Fibroblast of the aortic adventitia (primary cell): ENCODE results near the gene TMEM221. TPM values are rescaled to one million over a fixed set of nuclear protein-coding genes. Genes with fewer than 3 reads are reported as not detected.

ENCODE experiments used
- DNase-seq: peaks from one replicate; pipeline ENCODE4 v3.0.0-alpha.2; 2010; ENCODE audit warnings: low read depth
- H3K4me3 ChIP-seq: 2 replicates; pipeline ENCODE4 v1.5.1; 2011; ENCODE audit warnings: low read depth, mild to moderate bottlenecking, control low read depth, low read length, moderate library complexity
- total RNA-seq: library from RNA; depleted of rRNA; stranded (reverse); fragments of >200 nt; gene quantifications from 2 replicates; pipeline ENCODE4 v1.2.3, GENCODE V29; 2012; ENCODE audit warnings: low replicate concordance
- TF ChIP-seq, protein P1 (sequence below): IDR thresholded peaks from 2 replicates; pipeline ENCODE4 v1.5.1; 2011; ENCODE audit warnings: mild to moderate bottlenecking, low read length, control low read depth, inconsistent platforms; ENCODE audit not compliant: insufficient read depth

Gene TMEM221
- total RNA-seq, 1 donor = not detected

DNA sequence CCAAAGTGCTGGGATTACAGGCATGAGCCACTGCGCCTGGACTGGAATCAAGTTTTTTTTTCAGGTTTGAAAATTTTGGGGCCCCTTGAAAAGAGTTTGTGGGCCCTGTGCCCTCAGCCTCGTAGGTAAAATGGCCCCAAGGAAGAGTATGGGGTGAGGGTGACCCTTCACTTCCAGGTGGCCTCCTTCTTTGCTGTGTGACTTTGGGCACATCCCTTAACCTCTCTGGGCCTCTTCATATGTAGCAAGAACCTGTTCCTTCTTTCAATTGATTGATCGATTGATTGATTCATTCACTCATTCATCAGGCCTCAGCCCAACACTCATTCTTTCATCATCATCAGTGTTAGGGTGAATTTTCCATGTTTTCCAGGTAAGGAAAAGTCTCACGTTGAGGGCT lies 3.4 kb upstream of the TMEM221 start:
- TF ChIP-seq, protein P1, sequence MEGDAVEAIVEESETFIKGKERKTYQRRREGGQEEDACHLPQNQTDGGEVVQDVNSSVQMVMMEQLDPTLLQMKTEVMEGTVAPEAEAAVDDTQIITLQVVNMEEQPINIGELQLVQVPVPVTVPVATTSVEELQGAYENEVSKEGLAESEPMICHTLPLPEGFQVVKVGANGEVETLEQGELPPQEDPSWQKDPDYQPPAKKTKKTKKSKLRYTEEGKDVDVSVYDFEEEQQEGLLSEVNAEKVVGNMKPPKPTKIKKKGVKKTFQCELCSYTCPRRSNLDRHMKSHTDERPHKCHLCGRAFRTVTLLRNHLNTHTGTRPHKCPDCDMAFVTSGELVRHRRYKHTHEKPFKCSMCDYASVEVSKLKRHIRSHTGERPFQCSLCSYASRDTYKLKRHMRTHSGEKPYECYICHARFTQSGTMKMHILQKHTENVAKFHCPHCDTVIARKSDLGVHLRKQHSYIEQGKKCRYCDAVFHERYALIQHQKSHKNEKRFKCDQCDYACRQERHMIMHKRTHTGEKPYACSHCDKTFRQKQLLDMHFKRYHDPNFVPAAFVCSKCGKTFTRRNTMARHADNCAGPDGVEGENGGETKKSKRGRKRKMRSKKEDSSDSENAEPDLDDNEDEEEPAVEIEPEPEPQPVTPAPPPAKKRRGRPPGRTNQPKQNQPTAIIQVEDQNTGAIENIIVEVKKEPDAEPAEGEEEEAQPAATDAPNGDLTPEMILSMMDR = no peak
- no peak overlapping the region for H3K4me3 ChIP-seq

DNA sequence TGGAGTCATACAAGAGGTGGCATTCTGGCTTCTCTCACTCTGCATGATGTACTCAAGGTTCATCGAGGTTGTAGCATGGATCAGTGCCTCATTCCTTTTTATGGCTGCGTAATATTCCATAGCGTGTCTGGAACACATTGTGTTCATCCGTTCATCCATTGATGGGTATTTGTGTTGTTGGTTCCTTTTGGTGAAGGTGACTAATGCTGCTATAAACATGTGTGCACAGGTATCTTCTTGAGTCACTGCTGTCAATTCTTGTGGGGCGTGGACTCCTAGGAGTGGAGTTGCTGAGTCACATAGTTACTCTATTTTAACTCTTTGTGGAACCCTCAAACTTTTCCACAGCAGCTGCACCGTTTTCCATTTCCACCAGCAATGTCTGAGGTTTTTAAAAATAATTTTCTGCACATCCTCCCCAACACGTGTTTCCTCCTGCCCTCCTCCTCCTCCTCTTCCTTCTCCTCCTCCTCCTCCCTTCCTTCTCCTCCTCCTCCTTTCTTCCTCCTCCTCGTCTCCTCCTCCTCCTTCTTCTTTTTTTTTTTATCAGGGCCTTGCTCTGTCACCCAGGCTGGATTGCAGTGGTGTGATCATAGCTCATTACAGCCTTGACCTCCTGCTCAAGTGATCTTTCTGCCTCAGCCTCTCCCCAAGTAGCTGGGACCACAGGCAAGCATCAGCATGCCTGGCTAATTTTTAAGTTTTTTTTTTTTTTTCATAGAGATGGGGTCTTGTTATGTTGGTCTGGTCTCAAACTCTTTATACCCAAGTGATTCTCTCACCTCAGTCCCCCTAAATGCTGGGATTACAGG lies 2.0 kb upstream of the TMEM221 start:
- no peak for DNase-seq
- TF ChIP-seq, protein P1 = no peak
- H3K4me3 ChIP-seq = no peak overlapping the region

More for the DNA sequence above, 3.4 kb upstream of the TMEM221 start:
- DNase-seq = no peak

DNA sequence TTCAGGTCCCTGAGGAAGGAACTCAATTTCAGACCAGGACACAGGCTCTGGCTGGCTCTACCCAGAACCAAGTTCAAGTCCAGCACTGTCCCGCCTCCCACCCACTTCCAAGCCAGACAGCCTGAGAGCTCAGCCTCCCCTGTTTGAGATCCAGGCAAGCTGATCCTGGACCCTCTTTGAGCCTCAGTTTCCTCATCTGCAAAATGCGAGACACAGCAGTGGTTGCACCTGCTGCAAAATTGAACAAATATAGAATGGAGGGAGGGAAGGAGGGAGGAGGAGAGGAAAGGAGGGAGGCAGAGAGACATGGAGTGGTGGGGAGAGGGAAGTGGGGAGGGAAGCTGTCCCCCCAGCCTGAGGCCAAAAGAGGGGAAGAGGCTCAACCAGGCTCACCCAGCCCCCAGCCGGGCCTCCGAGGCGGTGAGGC lies 751 bp downstream of the TMEM221 start:
- DNase-seq = no peak
- TF ChIP-seq, protein P1 = no peak
- peak overlapping the region; percentile 18 for H3K4me3 ChIP-seq

DNA sequence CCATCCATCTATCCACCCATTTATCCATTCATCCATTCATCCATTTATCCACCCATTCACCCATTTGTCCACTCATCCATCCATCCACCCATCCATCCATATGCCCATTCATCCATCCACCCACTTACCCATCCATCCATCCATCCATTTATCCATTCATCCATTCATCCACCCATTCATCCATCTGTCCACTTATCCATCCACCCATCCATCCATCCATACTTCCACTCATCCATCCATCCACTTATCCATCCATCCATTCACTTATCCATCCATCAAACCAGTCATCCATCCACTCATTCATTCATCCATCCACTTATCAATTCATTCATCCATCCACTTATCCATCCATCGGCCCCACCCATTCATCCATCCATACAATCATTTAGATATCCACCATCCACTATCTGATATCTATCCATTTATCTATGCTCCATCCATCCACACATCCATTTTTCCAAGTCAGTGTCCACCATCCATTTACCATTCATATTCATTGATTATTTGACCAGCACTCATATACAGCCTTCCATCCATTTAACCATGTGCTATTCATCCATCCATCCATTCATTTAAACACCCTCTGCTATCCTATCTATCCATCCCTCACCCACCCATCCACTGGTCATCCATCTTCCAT lies 2.8 kb downstream of the TMEM221 start:
- TF ChIP-seq, protein P1 = no peak
- no peak overlapping the region for H3K4me3 ChIP-seq
- DNase-seq = no peak

DNA sequence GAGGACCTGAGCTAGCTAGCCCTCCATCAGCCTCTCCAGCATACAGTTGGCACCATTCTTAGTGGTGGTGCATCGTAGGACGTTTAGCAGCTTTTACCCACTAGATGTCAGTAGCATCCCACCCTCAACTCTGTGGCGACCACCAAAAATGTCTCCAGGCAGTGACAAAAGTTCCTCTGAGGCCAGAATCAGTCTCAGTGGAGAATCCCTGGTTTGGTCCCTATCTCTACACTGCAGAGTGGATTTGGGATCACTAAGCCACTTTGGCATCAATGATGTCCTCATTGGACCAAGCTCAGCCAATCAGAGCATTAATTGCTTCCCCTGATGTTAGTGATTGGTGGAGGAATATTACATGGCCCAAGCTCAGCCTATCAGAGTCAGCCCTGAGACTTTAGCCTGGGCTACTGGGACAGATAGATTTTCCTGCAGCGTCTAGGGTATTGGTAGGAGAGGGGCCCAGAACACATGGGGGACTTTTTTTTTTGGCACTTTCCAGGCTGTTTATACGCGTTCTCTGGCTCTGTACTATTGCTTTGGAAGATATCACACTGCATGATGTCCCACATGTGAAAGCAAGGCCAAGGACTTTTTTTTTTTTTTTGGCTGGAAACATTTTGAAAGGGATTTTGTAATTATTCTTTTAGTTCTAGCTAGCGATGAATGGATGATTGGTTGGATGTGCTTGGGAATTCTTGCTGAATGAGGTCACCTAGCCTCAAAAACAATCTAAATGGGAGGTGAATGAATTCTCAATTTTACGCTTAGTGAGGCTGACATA lies 7.0 kb downstream of the TMEM221 start:
- TF ChIP-seq, protein P1 = peak; percentile 36
- no peak overlapping the region for H3K4me3 ChIP-seq
- peak; percentile 65 for DNase-seq

DNA sequence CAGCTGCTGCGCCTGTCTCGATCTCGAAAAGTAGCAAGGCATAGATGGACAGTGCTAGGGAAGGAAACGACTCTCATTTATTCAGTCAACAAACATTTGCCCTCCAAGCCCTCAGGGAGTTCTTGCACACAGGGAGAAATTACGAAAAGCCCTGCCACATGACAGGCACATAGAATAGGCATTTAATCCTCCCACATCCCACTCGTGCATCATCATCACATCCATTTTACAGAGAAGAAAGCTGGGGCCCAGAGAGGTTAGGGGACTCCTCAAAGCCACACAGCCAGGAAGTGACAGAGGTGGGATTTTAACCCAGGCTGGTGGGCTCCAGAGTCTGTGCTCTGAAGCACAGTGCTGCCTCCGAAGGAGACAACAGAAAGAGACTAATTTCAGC lies 11.6 kb downstream of the TMEM221 start:
- TF ChIP-seq, protein P1 = no peak

More for the DNA sequence above, 11.6 kb downstream of the TMEM221 start:
- DNase-seq = no peak
- H3K4me3 ChIP-seq = no peak overlapping the region
